ENCODE measurements around the gene ASCL4. TPM values are rescaled to one million over a fixed set of nuclear protein-coding genes. Genes with fewer than 3 reads are reported as not detected.

The ASCL4 gene
- total and polyA plus RNA-seq, 2 of the 8 experiments (the other 6 are each of a cell fraction or from before 2014, with no cell fraction given) = not detected

- peak; percentile 89 for TF ChIP-seq RBBP5 (IDR thresholded peaks at IDR 0.05; ENCODE audit: borderline replicate concordance, low read depth, low read length)
- TF ChIP-seq SIN3A (conservative IDR thresholded peaks at IDR 0.05 in 1 of 2, IDR thresholded peaks at IDR 0.05 in 1 of 2; ENCODE audit: low read depth in 1 of 2, low read length in 2 of 2) = peak in 1 of 2 experiments; percentile 89; a peak in 2 of 4 replicates
- TF ChIP-seq BACH1 (IDR thresholded peaks at IDR 0.05; ENCODE audit: low read length) = peak; percentile 66; the same call in 1 of the 2 replicates
- TF ChIP-seq YY1 (IDR thresholded peaks at IDR 0.05; ENCODE audit: low read depth, low read length) = peak; percentile 48; the same call in 1 of the 2 replicates
- peak; percentile 62 to 85 (median 62) for TF ChIP-seq CTCF (IDR thresholded peaks at IDR 0.05; ENCODE audit: control extremely low read depth in 1 of 3, insufficient read depth in 1 of 3, low read depth in 1 of 3, low read length in 3 of 3)
- TF ChIP-seq RNF2 (IDR thresholded peaks at IDR 0.05; ENCODE audit: borderline replicate concordance, low read depth, low read length, missing control alignments, poor library complexity, severe bottlenecking) = no peak
- peak; percentile 39; the same call in 1 of the 2 replicates for TF ChIP-seq TBP (IDR thresholded peaks at IDR 0.05; ENCODE audit: low read depth, low read length)
- TF ChIP-seq BRCA1 (IDR thresholded peaks at IDR 0.05; ENCODE audit: low read depth, low read length) = peak; percentile 64
- TF ChIP-seq CREB1 (IDR thresholded peaks at IDR 0.05) = peak; percentile 88
- no peak for TF ChIP-seq SIX5 (IDR thresholded peaks at IDR 0.05; ENCODE audit: low read depth, low read length)
- TF ChIP-seq MAX (IDR thresholded peaks at IDR 0.05) = peak; percentile 7; the same call in 1 of the 2 replicates
- peak; percentile 85 for TF ChIP-seq NRF1 (IDR thresholded peaks at IDR 0.05; ENCODE audit: low read depth, low read length)
- peak; percentile 32 for TF ChIP-seq TAF7 (optimal IDR thresholded peaks at IDR 0.05; ENCODE audit: borderline replicate concordance, low read depth, low read length)
- TF ChIP-seq CHD2 (IDR thresholded peaks at IDR 0.05; ENCODE audit: low read length) = peak; percentile 67; the same call in 1 of the 2 replicates
- TF ChIP-seq E2F6 (IDR thresholded peaks at IDR 0.05) = 0 out of 2 replicates have a peak, but pooled peaks have one; percentile 5
- TF ChIP-seq EZH2 (IDR thresholded peaks at IDR 0.05; ENCODE audit: low read depth, low read length, severe bottlenecking) = no peak
- peak; percentile 59; the same call in 1 of the 2 replicates for TF ChIP-seq ATF3 (IDR thresholded peaks at IDR 0.05; ENCODE audit: insufficient read depth, low read depth, low read length)
These were observed 13.5 kb upstream of the ASCL4 start, which contains the start of gene PRDM4 (continued) for GRCh38 chr12:107760809-107761501.

All from H1 (cell line).